HuH-7.5 (cell line): ENCODE measurements around the gene SPRING1.

ENCODE experiments used
- DNase-seq: peaks from one replicate; pipeline ENCODE4 v3.0.0; 2011; ENCODE audit warnings: low spot score

SPRING1 gene

DNA sequence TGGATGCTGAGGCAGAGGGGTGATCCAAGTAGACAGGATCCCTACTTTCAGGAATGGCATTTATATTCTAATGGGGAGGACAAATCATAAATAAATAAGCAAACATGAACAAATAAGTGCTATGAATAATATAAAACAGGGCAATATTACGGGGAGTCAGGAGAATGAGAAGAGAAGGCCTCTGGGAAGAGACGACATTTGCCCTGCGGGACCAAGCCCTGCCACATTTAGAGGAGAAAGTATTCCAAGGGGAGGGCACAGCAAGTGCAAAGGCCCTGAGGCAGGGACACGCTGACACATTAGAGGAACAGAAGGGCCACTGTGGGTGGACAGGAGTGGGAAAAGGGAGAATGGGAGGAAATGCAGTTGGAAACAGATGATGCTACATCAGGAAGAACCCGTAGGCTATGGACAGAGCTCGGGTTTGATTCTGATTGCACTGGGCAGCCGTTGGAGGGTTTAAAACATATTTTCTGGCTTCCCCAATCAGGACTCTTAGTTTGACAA is 1.6 kb upstream of the SPRING1 start:
- no peak for DNase-seq

DNA sequence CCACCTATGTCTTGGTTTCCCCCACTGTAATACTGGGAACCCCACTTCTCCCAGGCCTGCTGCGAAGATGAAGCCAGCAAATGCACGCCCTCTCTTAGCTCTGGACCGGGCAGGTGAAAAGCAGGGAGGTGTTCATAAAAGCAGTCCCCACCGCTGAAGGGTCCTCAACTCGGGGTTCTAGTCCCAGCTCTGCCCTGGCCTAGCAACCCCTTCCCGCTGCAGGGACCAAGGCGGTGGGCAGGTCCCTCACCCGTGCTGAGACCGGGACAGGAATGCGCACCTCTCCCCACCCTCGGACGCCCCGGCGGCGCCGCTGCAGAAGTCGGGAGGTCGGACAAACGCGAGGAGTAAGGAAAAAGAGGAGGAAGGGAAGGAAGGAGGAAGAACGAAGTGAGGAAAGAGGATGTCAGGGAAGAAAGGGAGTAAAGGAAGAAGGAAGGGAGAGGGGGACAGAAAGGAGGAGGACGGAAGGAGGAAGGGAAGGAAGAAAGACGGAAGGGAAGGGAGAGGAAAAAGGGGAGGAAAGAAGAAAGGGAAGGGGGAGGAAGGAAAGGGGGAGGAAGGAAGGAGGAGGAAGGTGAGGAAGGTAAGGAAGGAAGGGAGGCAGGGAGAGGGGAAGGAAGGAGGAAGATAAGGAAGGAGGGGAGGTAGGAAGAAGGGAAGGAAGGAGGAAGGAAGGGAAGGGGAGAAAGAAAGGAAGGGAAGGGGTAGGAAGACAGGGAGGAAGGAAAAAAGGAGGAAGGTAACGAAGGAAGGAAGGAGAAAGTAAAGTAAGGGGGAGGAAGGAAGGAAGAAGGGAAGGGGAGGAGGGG is 701 bp downstream of the SPRING1 start:
- no peak for DNase-seq

DNA sequence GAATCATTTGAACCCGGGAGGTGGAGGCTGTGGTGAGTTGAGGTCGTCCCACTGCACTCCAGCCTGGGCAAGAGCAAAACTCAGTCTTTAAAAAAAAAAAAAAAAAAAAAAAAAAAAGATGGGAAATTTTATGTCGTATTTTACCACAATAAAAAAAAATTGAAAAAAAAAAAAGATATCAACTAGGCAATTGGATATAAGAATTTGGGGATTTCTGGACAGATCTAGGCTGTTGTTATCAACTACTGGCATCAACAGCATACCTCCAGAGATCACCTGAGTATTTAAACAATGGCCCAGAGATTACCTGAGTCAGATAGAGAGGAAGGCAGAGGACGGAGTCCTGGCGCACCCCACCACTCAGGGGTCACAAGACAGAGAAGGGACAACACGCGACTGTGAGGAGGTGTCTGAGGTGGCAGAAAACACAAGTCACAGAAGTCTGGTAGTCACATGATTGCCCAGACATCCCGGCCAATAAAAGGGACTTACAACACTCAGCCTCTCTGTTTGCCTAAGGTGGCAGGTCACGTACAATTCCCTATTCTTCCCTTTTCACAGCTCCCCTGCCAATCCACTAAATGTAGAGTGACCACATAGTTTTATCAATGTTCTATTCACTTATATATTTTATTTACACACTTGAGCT is 1.8 kb downstream of the SPRING1 start:
- DNase-seq: peak; percentile 49

DNA sequence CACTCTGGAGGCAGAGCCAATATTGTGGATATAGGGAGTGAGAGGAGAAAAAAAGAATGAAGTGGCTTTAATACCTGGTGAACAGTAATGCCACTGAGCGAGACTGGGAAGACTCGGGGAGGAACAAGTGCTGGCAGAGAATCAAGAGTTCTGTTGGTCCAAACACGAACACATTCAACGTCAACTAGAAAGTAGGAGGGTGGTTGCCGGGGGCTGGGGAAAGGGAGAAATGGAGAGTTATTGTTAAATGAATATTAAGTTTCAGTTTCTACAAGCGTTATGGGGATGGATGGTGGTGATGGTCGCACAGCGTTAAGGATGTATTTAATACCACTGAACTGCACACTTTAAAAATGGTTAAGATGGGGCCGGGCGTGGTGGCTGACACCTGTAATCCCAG is 2.8 kb downstream of the SPRING1 start:
- DNase-seq: no peak

DNA sequence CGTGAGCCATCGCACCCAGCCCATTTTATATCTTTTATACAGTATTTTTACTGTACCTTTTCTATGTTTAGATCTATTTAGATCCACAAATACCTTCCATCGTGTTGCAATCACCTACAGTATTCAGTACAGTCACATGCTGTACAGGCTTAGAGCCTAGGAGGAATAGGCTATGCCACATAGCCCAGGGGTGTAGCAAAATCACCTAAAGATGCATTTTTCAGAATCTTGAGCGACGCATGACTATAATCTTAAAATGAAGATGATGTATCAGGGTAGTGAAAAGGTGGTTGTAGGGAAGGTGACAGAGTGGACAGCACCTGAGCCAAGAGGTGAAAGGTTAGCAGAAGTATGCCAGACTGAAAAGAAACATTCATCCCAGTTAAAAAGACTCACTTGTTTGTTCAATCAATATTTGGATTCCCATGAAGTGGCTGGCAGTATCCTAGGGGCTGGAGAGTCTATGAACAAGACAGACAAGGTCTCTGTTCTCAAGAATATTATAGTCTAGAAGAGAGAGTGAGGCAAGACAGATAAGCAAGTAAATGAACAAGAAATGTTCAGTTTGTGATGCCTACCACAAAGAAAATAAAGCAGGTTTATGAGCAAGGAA is 3.6 kb downstream of the SPRING1 start:
- peak; percentile 48 for DNase-seq

DNA sequence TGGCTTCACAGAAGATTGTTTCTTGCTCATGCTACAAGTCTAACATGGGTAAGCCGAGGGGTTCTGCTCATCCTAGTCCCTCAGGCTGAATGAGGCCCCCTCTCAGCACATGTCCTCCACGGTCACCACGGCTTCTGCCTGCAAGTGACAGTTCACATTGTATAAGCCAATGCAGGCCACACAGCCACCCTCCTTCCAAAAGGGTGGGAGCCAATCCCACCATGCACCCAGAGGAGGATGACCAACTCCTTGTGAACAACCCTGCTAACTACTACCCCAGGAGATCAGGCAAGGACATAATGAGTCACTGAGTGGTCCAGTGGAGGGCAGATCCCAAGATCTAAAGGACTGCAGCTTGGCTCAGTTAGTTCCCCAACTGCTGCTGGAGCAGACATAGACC is 6.1 kb downstream of the SPRING1 start:
- DNase-seq: no peak

DNA sequence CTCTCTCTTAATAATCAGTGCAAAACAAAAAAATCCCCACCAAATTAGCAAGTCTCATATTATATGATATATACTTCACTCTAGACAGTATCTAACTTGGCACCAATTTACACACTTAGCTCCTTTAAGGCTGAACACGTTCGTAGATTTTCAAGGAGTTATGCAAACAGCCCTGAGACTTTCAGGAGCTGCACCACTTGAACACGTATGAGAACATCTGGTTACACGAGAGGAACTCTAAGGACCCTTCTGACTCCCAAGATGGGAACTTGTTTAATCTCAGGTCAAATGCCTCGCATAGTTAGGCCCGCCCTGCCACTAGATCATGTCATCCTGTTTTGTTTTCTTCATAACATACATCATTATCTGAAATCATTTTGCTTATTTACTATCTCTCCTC is 10.0 kb downstream of the SPRING1 start:
- DNase-seq: no peak

DNA sequence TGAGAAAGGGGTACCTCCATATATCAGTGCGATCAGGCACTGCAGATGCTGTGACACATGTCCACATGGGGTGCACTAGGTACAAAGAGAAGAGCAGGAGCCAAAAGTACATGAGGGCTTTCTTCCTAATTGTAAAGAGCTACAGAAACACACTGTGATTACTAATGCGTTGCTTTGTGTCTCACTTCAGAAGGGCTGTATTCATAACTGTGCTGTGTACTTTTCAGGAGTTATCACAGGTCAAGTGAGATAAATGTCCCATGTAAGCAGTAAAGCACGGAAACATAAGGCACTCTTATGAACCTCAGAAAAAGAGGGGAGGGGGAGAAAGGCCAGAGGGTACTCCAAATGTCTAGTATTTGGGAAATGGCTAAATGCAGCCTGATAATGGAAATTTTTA is 10.6 kb downstream of the SPRING1 start:
- no peak for DNase-seq

DNA sequence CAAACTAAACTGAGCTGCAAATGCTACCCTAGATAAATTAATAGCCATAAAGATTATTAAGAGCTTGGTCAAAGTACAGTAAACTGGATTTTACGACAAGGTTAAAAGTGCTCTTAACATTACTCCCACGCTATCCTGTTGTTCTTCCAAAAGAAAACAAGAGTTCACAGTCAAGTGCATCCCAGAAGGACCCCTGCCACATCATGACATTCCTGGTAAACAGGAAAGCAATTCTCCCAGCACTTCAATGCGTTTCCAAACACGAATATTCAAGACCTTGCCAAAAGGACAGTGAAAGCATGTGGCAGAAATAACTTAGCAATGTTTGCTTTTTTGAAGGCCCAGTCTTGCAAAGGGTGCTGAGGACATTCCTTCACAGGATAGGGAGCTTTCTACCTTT is 11.2 kb downstream of the SPRING1 start:
- DNase-seq: no peak

DNA sequence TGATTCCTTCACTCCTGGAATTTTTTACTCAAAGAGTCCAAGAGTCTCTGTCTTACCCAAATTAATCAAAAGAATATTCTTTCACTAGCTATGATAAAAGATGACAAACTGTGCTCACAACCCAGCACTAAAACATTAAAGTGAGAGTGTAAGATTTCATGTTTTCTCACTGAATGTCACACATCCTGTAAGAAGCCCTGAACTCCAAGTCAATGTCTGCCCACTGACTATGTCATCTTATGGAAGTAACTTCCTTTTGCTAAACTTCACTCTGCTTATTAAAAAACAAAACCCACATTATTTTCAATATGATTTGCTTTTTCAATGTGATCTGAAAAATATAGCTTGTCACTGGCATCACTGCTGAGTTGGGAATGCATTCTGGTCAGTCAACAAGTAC is 15.6 kb downstream of the SPRING1 start:
- DNase-seq: no peak

DNA sequence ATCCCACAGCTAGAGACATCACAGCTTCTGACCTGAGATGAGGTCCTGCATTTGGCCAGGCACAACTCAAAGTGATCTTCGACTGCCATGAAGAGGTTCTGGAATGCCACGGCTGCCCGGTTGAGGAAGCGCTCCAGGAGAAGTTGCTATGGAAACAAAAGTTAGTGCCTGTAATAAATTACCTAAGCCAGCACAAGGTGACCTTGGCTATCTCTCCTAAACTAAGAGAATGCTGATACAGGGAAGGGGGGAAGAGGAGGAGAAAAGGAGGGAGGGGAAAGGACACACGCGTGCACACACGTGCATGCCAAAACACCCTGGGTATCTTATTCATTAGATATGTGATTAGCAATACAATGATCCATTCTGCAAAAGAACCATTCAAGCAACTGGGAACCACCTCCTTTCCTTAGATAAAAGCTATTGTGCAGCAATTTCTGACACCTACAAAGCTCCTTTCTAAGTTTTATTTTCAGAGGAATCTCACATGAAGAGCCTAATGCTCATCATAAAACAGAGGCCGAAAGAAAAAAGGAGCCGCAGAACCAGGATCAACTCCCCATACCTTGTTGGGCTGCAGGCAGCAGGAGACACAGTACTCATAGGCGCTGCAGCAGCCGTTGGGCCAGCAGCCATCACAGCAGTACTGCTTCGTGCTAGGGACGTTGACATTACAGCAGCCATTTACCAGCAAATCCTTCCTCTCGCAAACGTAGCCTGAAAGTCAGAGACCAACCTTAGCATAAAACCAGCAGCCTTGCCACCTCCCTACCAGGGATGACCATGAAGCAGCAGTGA is 17.9 kb downstream of the SPRING1 start:
- no peak for DNase-seq

DNA sequence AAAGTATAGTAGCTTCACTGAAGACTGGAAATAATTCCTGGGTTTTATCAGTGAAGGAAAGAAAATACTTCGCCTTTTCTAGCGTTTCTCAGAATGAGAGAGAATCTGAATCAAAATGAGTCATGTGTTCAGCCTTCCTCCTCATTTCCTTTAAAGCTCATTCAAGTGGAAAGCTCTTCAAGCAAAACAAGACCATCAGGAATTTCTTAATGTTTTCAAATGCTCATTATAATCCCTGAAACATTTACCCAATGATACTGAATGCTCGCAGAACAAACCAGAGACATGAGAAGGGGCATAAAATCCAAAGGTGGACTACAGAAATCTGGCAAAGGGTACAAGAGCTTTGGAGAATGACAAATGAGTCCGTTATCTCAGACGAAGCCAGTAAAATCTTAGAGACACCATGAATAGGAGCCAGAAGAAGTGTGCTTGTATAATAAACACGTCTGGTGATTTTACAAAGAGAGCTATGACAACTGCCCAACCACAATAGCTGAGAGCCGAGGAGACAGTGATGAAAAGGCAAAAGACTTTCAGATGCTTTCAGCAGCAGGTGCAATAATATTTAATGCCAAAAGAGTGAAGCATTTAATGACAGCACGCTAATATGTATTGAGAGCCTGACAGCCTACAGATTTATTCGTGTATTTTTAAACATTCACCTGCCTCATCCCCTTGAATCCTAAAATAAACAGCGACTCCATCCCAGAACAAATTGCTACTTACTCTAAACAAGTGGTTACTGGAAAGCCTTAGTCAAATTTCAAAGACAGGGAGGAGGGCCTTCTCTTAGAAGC is 19.0 kb downstream of the SPRING1 start:
- no peak for DNase-seq

DNA sequence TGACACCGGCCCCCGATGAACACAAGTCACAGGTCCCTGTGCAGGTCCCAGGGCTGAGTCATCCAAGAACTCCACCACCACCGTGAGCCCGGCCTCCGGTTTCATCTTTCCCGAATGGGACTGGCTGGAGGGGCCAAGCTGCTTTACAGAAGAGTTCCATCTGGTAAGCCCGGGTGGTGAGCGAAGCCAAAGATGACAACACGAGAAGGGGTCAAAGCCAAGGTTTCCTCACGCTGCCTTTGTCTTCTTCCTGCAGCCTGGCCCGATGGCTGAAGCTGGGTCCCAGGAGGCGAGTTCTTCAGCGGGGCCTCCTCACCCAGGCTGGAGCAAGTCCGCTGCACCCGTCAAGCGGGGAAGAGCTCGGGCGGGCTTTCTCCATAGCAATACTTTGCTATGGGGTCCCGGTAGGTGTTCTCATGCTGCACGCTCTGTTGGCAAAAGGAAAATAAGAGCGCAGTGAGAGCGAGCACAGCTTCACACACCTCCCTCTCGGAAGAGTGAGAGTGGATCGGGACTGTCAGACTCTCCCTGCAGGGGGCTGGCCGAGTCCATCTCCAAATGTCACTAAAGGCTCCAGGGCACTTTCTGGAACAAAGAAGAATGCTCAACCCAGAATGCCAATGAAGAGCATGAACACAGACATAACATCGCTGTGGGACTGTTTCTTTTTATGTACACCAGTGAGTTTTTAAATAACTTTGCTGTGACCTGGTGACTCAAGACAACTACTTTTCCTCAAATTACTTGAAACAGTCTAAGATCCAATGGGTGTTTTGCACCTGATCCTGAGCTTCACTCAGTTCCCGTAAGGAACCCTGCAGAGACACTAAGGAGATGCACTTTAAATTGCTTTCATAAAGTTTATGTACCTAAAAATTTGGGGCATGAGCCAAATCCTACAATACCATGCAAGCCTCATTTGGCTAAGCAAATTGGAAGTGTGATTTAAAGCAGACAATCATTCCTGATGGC is 20.1 kb downstream of the SPRING1 start:
- no peak for DNase-seq

DNA sequence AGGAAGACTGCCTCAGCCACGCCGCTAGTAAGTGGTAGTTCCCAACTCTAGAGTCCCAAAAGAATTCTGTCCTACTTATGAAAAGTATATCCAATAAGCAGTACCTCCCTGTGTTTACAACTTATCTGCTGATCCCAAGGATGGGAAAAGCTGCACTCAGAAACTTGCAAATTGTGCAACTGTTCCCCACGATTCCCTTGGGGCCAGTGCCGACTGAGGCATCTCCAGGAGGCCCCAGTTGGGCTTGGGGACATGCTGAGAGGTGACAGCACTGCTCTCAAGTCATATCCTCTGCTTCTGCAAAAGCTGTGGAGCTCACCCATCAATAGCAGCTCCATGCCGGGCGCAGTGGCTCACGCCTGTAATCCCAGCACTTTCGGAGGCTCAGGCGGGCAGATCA is 23.7 kb downstream of the SPRING1 start:
- DNase-seq: no peak

DNA sequence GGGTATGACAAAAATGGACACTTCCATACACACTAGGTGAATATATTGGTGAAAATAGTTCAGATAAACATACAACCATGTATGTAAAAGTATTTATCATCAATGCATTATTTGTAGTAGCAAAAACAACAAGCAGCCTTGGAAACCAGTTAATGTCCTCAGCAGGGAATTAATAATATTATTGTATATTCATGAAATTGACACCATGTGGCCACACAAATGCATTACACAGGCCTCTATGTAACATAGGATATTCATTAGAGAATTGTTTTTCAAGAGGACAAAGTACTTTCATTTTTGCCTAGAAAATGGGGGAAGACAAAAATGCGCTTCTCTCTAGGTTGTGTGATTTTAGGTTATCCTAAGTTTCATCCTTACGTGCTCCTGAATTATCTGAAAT is 24.3 kb downstream of the SPRING1 start:
- DNase-seq: no peak

DNA sequence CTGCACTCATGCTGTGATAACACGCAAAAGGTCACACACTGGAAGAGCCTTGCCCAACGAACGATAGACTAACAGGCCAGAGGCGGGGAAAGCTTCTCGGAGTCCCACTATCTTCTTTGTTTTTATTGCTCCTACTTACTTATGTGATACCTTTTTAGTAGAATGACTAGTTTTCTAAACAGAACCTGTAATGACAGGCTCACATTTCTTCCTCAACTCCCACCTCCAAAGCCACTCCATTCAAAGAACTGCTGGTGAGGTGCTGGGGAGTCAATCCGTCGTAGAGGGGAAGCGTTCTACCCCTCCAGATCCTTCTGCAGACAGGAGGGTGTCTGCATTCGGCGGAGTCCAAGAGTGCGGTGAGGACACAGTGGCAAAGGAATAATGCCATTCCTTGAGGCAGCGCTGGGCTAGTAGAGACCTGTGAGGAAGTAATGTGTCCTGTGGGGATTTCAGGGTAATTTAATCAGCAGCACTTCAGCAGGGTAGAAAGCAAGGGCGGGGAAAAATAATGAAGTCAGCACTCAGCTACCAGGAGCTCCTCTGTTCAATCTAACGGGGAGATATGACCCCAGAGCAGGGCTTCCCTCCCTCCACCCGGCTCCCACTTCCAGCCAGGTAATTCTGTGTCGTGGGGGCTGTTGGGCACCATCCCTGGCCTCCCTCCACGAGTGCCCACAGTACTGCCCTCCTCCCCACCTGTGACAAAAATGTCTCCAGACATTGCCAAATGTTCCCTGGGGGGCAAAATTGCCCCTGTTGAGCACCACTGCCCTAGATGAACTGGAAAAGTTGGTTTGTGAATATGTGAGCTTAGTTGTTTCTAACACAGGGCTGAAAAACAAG is 25.2 kb downstream of the SPRING1 start:
- DNase-seq: no peak

DNA sequence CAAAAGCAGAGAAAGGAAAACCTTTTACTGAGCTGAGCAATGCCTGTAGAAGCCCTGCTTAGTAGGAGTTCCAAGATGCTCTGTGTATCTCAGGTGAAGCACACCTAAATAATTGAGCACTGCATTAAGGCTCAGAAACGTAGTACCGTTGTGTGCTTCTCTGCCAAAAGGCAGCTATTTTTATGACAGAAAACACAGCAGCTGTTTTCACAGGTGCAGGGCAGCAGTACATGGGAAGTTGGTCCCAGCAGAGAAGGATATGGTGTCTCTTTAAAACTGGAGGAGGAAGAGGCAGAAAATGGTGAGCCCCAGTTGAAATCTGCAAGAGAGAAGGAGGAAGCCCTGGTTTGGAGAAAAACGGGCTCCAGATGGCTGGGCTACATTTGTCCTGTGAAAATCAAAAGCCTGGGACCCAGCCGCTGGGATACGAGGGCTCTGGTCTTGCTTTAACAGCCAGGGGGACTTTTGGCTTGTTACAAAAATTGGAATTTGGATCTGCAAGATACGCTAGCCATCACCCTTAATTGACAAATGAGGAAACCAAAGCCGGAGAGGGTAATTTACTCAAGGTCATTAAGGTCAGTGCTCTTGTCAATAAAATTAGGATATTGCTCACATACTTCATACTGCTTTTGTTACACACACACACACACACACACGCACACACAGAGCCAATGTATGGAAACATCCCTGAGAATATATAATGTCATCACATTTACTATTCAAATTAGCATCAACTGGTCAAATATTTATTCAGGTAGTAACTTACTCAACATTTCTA is 27.3 kb downstream of the SPRING1 start:
- DNase-seq: no peak

DNA sequence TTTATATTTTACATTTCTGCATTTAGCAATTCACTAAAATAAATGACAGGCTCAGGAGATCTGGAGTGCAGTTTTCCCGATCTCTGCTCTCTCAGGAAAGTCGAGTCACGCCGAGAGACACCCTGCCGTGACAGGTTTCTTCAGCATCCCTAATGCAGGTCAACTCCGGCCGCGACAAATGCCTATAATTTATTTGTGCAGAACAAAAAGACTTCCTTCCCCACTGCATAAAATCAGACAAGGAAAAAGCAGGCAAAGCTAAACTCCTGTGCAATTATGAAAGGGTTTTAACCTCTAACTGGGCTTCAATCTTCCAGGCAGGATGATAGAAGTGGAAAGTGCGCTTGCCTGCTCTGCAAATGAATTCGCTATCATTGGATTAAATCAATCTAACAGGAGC is 28.1 kb downstream of the SPRING1 start:
- no peak for DNase-seq
